CD14-positive monocyte (primary cell): Measurements from ENCODE around the gene EGLN3. TPM values are rescaled to one million over a fixed set of nuclear protein-coding genes. Genes with fewer than 3 reads are reported as not detected.

Experiments
- DNase-seq, 3 donors: peaks; one replicate each; pipeline ENCODE4 v3.0.0-alpha.2; 2011 to 2022
- H2AFZ ChIP-seq: 2 replicates; pipeline ENCODE4 v1.6.0; 2012; ENCODE audit warnings: mild to moderate bottlenecking, low read depth, low read length, inconsistent platforms; ENCODE audit not compliant: insufficient read depth, poor library complexity, severe bottlenecking
- H3K27ac ChIP-seq, 2 donors: 1 replicate in 1 of 2; 2 replicates in 1 of 2; pipeline ENCODE4 v1.5.1; 2012 to 2013; ENCODE audit warnings: low read length in 2 of 2, control low read depth in 1 of 2, inconsistent platforms in 1 of 2, low read depth in 1 of 2, mild to moderate bottlenecking in 1 of 2
- H3K27me3 ChIP-seq, 2 donors: one replicate each; pipeline versions ENCODE4 v1.6.0 to v1.6.1; 2011 to 2013; ENCODE audit warnings: low read length in 2 of 2; ENCODE audit not compliant: control insufficient read depth in 2 of 2, insufficient read depth in 2 of 2
- H3K36me3 ChIP-seq, 2 donors: replicated peaks in 1 of 2; 1 replicate in 1 of 2; 2 replicates in 1 of 2; pipeline versions ENCODE4 v1.5.1 to v1.6.1; 2012 to 2013; ENCODE audit warnings: low read length in 2 of 2, control low read depth in 1 of 2, inconsistent platforms in 1 of 2, mild to moderate bottlenecking in 1 of 2; ENCODE audit not compliant: insufficient read depth in 2 of 2, control insufficient read depth in 1 of 2
- H3K4me1 ChIP-seq, 2 donors: 1 replicate in 1 of 2; 2 replicates in 1 of 2; pipeline versions ENCODE4 v1.5.1 to v1.6.1; 2012 to 2013; ENCODE audit warnings: low read length in 2 of 2, control low read depth in 1 of 2, inconsistent platforms in 1 of 2, mild to moderate bottlenecking in 1 of 2, moderate library complexity in 1 of 2; ENCODE audit not compliant: insufficient read depth in 2 of 2, control insufficient read depth in 1 of 2
- H3K4me2 ChIP-seq: replicated peaks from 2 replicates; pipeline ENCODE3; 2012; ENCODE audit warnings: low read length, moderate library complexity, mild to moderate bottlenecking; ENCODE audit not compliant: poor library complexity, severe bottlenecking; ENCODE audit errors: extremely low read depth
- H3K4me3 ChIP-seq, 3 experiments: fragments of 200-600 bp in 1 of 3; sonication (generic) in 1 of 3; replicated peaks in 1 of 3; 1 replicate in 2 of 3; 2 replicates in 1 of 3; pipeline ENCODE4 v1.5.1; 2011 to 2013; ENCODE audit warnings: low read length in 3 of 3, mild to moderate bottlenecking in 3 of 3, control low read depth in 2 of 3, low read depth in 2 of 3, inconsistent platforms in 1 of 3, moderate library complexity in 1 of 3
- H3K79me2 ChIP-seq: 2 replicates; pipeline ENCODE4 v1.6.0; 2012; ENCODE audit warnings: mild to moderate bottlenecking, control low read depth, inconsistent platforms, low read length, moderate library complexity; ENCODE audit not compliant: insufficient read depth
- H3K9ac ChIP-seq: 2 replicates; pipeline ENCODE4 v1.6.0; 2017; ENCODE audit warnings: low read length, mild to moderate bottlenecking; ENCODE audit not compliant: insufficient read depth, poor library complexity, severe bottlenecking
- H3K9me3 ChIP-seq, 2 donors: replicated peaks in 1 of 2; 1 replicate in 1 of 2; 2 replicates in 1 of 2; pipeline versions ENCODE4 v1.5.1 to v1.6.1; 2012 to 2013; ENCODE audit warnings: low read length in 2 of 2, control low read depth in 1 of 2; ENCODE audit not compliant: control insufficient read depth in 1 of 2, insufficient read depth in 1 of 2
- H4K20me1 ChIP-seq: 2 replicates; pipeline ENCODE4 v1.6.0; 2012; ENCODE audit warnings: mild to moderate bottlenecking, low read length, control low read depth, moderate library complexity; ENCODE audit not compliant: insufficient read depth
- H3K27ac Mint-ChIP-seq, 7 donors: one replicate each; pipeline ENCODE4 v1.8.0; 2020; ENCODE audit warnings: mild to moderate bottlenecking in 7 of 7, mixed read lengths in 7 of 7, moderate library complexity in 6 of 7, inconsistent platforms in 2 of 7
- H3K27me3 Mint-ChIP-seq, 3 donors: one replicate each; pipeline ENCODE4 v1.8.0; 2021 to 2022; ENCODE audit warnings: low read depth in 3 of 3, mild to moderate bottlenecking in 3 of 3, mixed read lengths in 3 of 3, moderate library complexity in 3 of 3, inconsistent platforms in 1 of 3
- H3K36me3 Mint-ChIP-seq, 2 donors: one replicate each; pipeline ENCODE4 v1.8.0; 2020; ENCODE audit warnings: mixed read lengths in 2 of 2, inconsistent platforms in 1 of 2, mild to moderate bottlenecking in 1 of 2
- H3K4me1 Mint-ChIP-seq: one replicate; pipeline ENCODE4 v1.8.0; 2020; ENCODE audit warnings: mild to moderate bottlenecking, mixed read lengths
- H3K4me3 Mint-ChIP-seq, 2 donors: one replicate each; pipeline ENCODE4 v1.8.0; 2020; ENCODE audit warnings: mild to moderate bottlenecking in 2 of 2, mixed read lengths in 2 of 2, moderate library complexity in 1 of 2
- H3K9me3 Mint-ChIP-seq, 7 donors: one replicate each; pipeline ENCODE4 v1.8.0; 2020 to 2022; ENCODE audit warnings: mixed read lengths in 7 of 7, mild to moderate bottlenecking in 6 of 7, moderate library complexity in 6 of 7, inconsistent platforms in 2 of 7
- CTCF ChIP-seq: fragments of 200-600 bp; IDR thresholded peaks from one replicate; pipeline ENCODE4 v1.8.0; 2022; ENCODE audit warnings: antibody characterized with exemption, mild to moderate bottlenecking
- WGBS: methylation state at CpG from one replicate; pipeline ENCODE4 v1.1.5; 2013; ENCODE audit warnings: missing lambda C conversion rate; ENCODE audit not compliant: insufficient coverage; 5-methylcytosine and 5-hydroxymethylcytosine counted together
- intact Hi-C, 2 donors: fragments of 100-400 bp; cut with micrococcal nuclease; formaldehyde crosslinking; loops; one replicate each; pipeline versions ENCODE4 v1.15.0 to v1.15.1; 2023
- polyA plus RNA-seq, 3 donors: library from polyadenylated mRNA; depleted of rRNA in 1 of 3; unstranded in 2 of 3; stranded (reverse) in 1 of 3; fragments of 300-500 nt in 2 of 3; fragments of >200 nt in 1 of 3; fragmentation: Illumina TruSeq in 2 of 3; gene quantifications; 1 replicate in 2 of 3; 2 replicates in 1 of 3; pipeline ENCODE4 v1.2.3, GENCODE V29; 2012 to 2021

EGLN3 gene
- polyA plus RNA-seq, 3 donors, result 0.03 to 0.06 TPM; not detected in 1

- intact Hi-C loops, result no loop called here
- no peak overlapping the region for H3K27ac ChIP-seq
- no peak overlapping the region for H3K4me3 ChIP-seq
- H3K4me1 ChIP-seq, result no peaks in the 10 kb centered on the region
- H3K36me3 ChIP-seq, result no peaks in the 10 kb centered on the region
- WGBS, result 80% methylated on average over 2 of the region's 4 CpGs
- Mint-ChIP-seq H3K36me3 (no peaks in the 10 kb centered on the region), H3K4me1 (no peaks in the 10 kb centered on the region), H3K9me3 (peaks cover 7 to 18% (median 13%) of the 10 kb centered on the region in 7 donors), H3K27ac (no peak overlapping the region), H3K27me3 (peaks cover 0 to 2% (median 2%) of the 10 kb centered on the region in 3 donors), H3K4me3 (no peak overlapping the region)
- no peak overlapping the region for H3K4me2 ChIP-seq
- H3K9ac ChIP-seq, result no peak overlapping the region
- no peak for TF ChIP-seq CTCF
- H3K9me3 ChIP-seq, result peaks cover 0 to 15% of the 10 kb centered on the region in 2 donors
- H3K79me2 ChIP-seq, result no peaks in the 10 kb centered on the region
- H3K27me3 ChIP-seq, result no peaks in the 10 kb centered on the region
- H4K20me1 ChIP-seq, result no peaks in the 10 kb centered on the region
- DNase-seq, result no peak
- H2AFZ ChIP-seq, result no peak overlapping the region
Measured at GRCh38 chr14:33987565-33988080, 36.7 kb upstream of the EGLN3 start.

- Histone ChIP-seq H3K4me1 (no peaks in the 10 kb centered on the region), H3K79me2 (no peaks in the 10 kb centered on the region), H3K36me3 (no peaks in the 10 kb centered on the region), H3K27me3 (no peaks in the 10 kb centered on the region), H3K9ac (no peak overlapping the region), H3K9me3 (peaks cover 0 to 15% of the 10 kb centered on the region in 2 donors), H4K20me1 (no peaks in the 10 kb centered on the region), H3K4me2 (no peak overlapping the region), H3K4me3 (no peak overlapping the region), H2AFZ (no peak overlapping the region), H3K27ac (no peak overlapping the region)
- Mint-ChIP-seq H3K27ac (no peak overlapping the region), H3K36me3 (no peaks in the 10 kb centered on the region), H3K4me3 (no peak overlapping the region), H3K4me1 (no peaks in the 10 kb centered on the region), H3K9me3 (peaks cover 7 to 18% (median 14%) of the 10 kb centered on the region in 7 donors), H3K27me3 (peaks cover 0 to 2% (median 0%) of the 10 kb centered on the region in 3 donors)
- intact Hi-C loops, result no loop called here
- TF ChIP-seq CTCF, result no peak
- WGBS, result no CpG with 5 or more reads among the region's 5 CpGs
- DNase-seq, result no peak
Measured at GRCh38 chr14:33986804-33987203, 35.9 kb upstream of the EGLN3 start.
